ENCODE results near the gene DDX10. TPM values are rescaled to one million over a fixed set of nuclear protein-coding genes. Genes with fewer than 3 reads are reported as not detected.

The DDX10 gene
- total and polyA plus RNA-seq, 2 of the 8 experiments (the other 6 are each of a cell fraction or from before 2014, with no cell fraction given), result 49.2 to 52.2 TPM

GRCh38 chr11:108865406-108865805 is 200.5 kb downstream of the DDX10 start:
- TF ChIP-seq SRF (IDR thresholded peaks at IDR 0.05; ENCODE audit: low read depth, low read length), result no peak
- Histone ChIP-seq H3K79me1 (ENCODE audit: low read depth, low read length) (no peaks in the 10 kb centered on the region), H3K9me3 (ENCODE audit: insufficient read depth in 2 of 2, low read depth in 1 of 2, low read length in 1 of 2) (no peaks in the 10 kb centered on the region), H2BK120ac (replicated peaks; ENCODE audit: low read depth, low read length) (no peak overlapping the region), H3K23ac (ENCODE audit: insufficient read length) (no peak overlapping the region), H2BK20ac (ENCODE audit: low read length) (no peak overlapping the region), H3K36me3 (ENCODE audit: control insufficient read depth in 2 of 4, insufficient read depth in 4 of 4, low read length in 3 of 4) (no peaks in the 10 kb centered on the region), H3K18ac (ENCODE audit: extremely low read depth, low read length) (no peak overlapping the region), H3K27me3 (replicated peaks in 1 of 4; ENCODE audit: control insufficient read depth in 3 of 4, extremely low read depth in 1 of 4, insufficient read depth in 3 of 4, low read length in 3 of 4) (peaks cover 0 to 1% (median 0%) of the 10 kb centered on the region in 4 experiments; a peak in 1 of 7 replicates), H3K4me2 (ENCODE audit: insufficient read depth in 1 of 2, low read depth in 2 of 2, low read length in 2 of 2) (no peak overlapping the region), H3K4me1 (replicated peaks in 1 of 4; ENCODE audit: control insufficient read depth in 3 of 4, insufficient read depth in 4 of 4, low read length in 3 of 4) (no peaks in the 10 kb centered on the region; a peak in 2 of 7 replicates), H4K8ac (ENCODE audit: extremely low read depth, insufficient read depth, low read length) (no peak overlapping the region), H3K56ac (replicated peaks; ENCODE audit: insufficient read length, low read depth, low read length) (no peak overlapping the region), H4K91ac (replicated peaks; ENCODE audit: insufficient read length, low read length) (no peak overlapping the region), H3K4me3 (ENCODE audit: extremely low read depth in 1 of 4, insufficient read depth in 2 of 4, low read depth in 3 of 4, low read length in 4 of 4) (no peak overlapping the region), H2AK5ac (ENCODE audit: low read depth, low read length) (no peak overlapping the region), H2AFZ (ENCODE audit: low read length) (no peak overlapping the region), H3K23me2 (ENCODE audit: low read depth, low read length) (no peaks in the 10 kb centered on the region), H2BK5ac (ENCODE audit: low read depth, low read length) (no peak overlapping the region), H3K9ac (replicated peaks in 1 of 4; ENCODE audit: extremely low read depth in 1 of 4, low read depth in 3 of 4, low read length in 3 of 4) (no peak overlapping the region), H4K20me1 (replicated peaks in 1 of 2; ENCODE audit: control insufficient read depth in 1 of 2, insufficient read depth in 2 of 2, low read length in 2 of 2) (peaks cover 0 to 3% of the 10 kb centered on the region in 2 experiments), H4K5ac (ENCODE audit: insufficient read length, low read depth, low read length) (no peak overlapping the region), H3K27ac (ENCODE audit: low read depth, low read length) (no peak overlapping the region), H3K79me2 (ENCODE audit: control insufficient read depth in 1 of 2, insufficient read depth in 2 of 2, low read length in 2 of 2) (no peaks in the 10 kb centered on the region), H3K14ac (ENCODE audit: insufficient read length) (no peak overlapping the region), H2BK15ac (ENCODE audit: low read length) (no peak overlapping the region), H2BK12ac (ENCODE audit: low read depth, low read length) (no peak overlapping the region), H3K4ac (replicated peaks; ENCODE audit: insufficient read length, low read depth, low read length) (no peak overlapping the region)
- FAIRE-seq, result no peak
- ChIA-PET POLR2A (ENCODE audit: partially characterized antibody) (interaction anchor here (0.7 kb wide), 1 partner anchor 1094 kb away, joined by 4 read pairs; no protein-coding TSS in a partner anchor), CTCF (ENCODE audit: partially characterized antibody) (interaction anchor here (1.6 kb wide), 1 partner anchor 11 kb away, joined by 3 read pairs; no protein-coding TSS in a partner anchor)
- DNase-seq (ENCODE audit: low read depth in 1 of 2, low spot score in 2 of 2), result no peak
- 92% methylated on average over 5 of the region's 5 CpGs; no CpG with 5 or more reads in 1 of the 2 experiments for WGBS, 2 experiments (ENCODE audit: extremely low coverage in 1 of 2, insufficient coverage in 1 of 2, insufficient read length in 1 of 2, insufficient replicate concordance in 2 of 2, low coverage in 1 of 2, low lambda C conversion rate in 2 of 2, missing lambda C conversion rate in 1 of 2)

Measured in H1 (cell line).